K562 (cell line): ENCODE results near the gene OR10G8. TPM values are rescaled to one million over a fixed set of nuclear protein-coding genes. Genes with fewer than 3 reads are reported as not detected.
A peak's percentile ranks its signal among the peaks of the same experiment; 100 is the strongest.

Experiments used
- ATAC-seq: fragments of 200-7000 bp; cut with Tn5 transposase; 3 replicates; pipeline ENCODE4 v1.9.1; 2020; ENCODE audit warnings: moderate library complexity
- BruUV-seq: library from RNA; stranded (reverse); fragments of 400-500 nt; replicated peaks from 2 replicates; lab custom pipeline; 2021; lab: Mats Ljungman, UMichigan
- CTCF ChIA-PET: fragments of 300-600 bp; formaldehyde crosslinking; extraction: SDS; loops from one replicate; lab custom pipeline; 2021; ENCODE audit warnings: low intra/inter-chr PET ratio; lab: Yijun Ruan, JAX
- POLR2A ChIA-PET: fragments of 300-600, 350-650 bp; sonication (Branson Sonifier 250); formaldehyde crosslinking; extraction: SDS; loops from one replicate; lab custom pipeline; 2021; ENCODE audit warnings: antibody characterized with exemption, inconsistent platforms; lab: Yijun Ruan, JAX
- DNase-seq, 4 experiments: peaks; one replicate each; pipeline versions ENCODE4 v3.0.0 to v3.0.0-alpha.2; 2011 to 2018; ENCODE audit warnings: low spot score in 3 of 4, mixed read lengths in 3 of 4; ENCODE audit errors: extremely low read depth in 1 of 4
- FAIRE-seq: peaks from 2 replicates; lab custom pipeline; 2011; peaks lifted over from hg19 to GRCh38; lab: Jason Lieb, UNC
- H2AFZ ChIP-seq: 2 replicates; pipeline ENCODE4 v1.6.0; 2011; ENCODE audit warnings: low read depth, low read length, control low read depth, inconsistent platforms
- H3K27ac ChIP-seq: fragments of 200-600 bp; 3 replicates; pipeline ENCODE4 v1.8.0; 2011; ENCODE audit warnings: low read depth, mild to moderate bottlenecking, control low read depth, inconsistent platforms, low read length, moderate library complexity, mixed read lengths; ENCODE audit errors: extremely low read depth
- H3K27me3 ChIP-seq, 2 experiments: fragments of 300-600 bp in 1 of 2; 2 replicates in 1 of 2; 3 replicates in 1 of 2; pipeline versions ENCODE4 v1.6.0 to v1.8.0; 2011; ENCODE audit warnings: inconsistent platforms in 2 of 2, low read length in 2 of 2, mild to moderate bottlenecking in 1 of 2, mixed read lengths in 1 of 2, moderate library complexity in 1 of 2; ENCODE audit not compliant: control insufficient read depth in 2 of 2, insufficient read depth in 2 of 2
- H3K36me3 ChIP-seq: fragments of 300-600 bp; 3 replicates; pipeline ENCODE4 v1.8.0; 2011; ENCODE audit warnings: mild to moderate bottlenecking, low read length, inconsistent platforms; ENCODE audit not compliant: control insufficient read depth, insufficient read depth
- H3K4me1 ChIP-seq, 2 experiments: fragments of 200-600 bp in 1 of 2; replicated peaks in 1 of 2; 2 replicates in 1 of 2; 3 replicates in 1 of 2; pipeline versions ENCODE4 v1.5.1 to v1.8.0; 2011; ENCODE audit warnings: inconsistent platforms in 2 of 2, low read length in 2 of 2, mild to moderate bottlenecking in 1 of 2, mixed read lengths in 1 of 2, moderate library complexity in 1 of 2; ENCODE audit not compliant: control insufficient read depth in 2 of 2, insufficient read depth in 2 of 2
- H3K4me2 ChIP-seq: 2 replicates; pipeline ENCODE4 v1.6.1; 2011; ENCODE audit warnings: low read length, control low read depth, inconsistent platforms, mixed read lengths; ENCODE audit not compliant: insufficient read depth
- H3K4me3 ChIP-seq: fragments of 200-600 bp; sonication (generic), shearing (Covaris generic); 2 replicates; pipeline ENCODE4 v1.5.1; 2016; ENCODE audit warnings: control low read depth, inconsistent platforms
- H3K79me2 ChIP-seq: fragments of 200-600 bp; 3 replicates; pipeline ENCODE4 v1.8.0; 2011; ENCODE audit warnings: low read length, inconsistent platforms; ENCODE audit not compliant: control insufficient read depth, insufficient read depth
- H3K9ac ChIP-seq, 2 experiments: 2 replicates each; pipeline versions ENCODE4 v1.6.0 to v1.6.1; 2011; ENCODE audit warnings: low read depth in 2 of 2, low read length in 2 of 2, control low read depth in 1 of 2, inconsistent platforms in 1 of 2, mild to moderate bottlenecking in 1 of 2, mixed read lengths in 1 of 2; ENCODE audit not compliant: insufficient read depth in 1 of 2
- H3K9me1 ChIP-seq: one replicate; pipeline ENCODE4 v1.6.0; 2011; ENCODE audit warnings: inconsistent platforms, mild to moderate bottlenecking, low read length, moderate library complexity; ENCODE audit not compliant: control insufficient read depth, insufficient read depth
- H3K9me3 ChIP-seq: replicated peaks from 2 replicates; pipeline ENCODE4 v1.5.1; 2011; ENCODE audit warnings: low read depth, low read length, inconsistent platforms; ENCODE audit not compliant: control insufficient read depth, insufficient read depth
- H4K20me1 ChIP-seq: replicated peaks from 2 replicates; pipeline ENCODE4 v1.6.1; 2011; ENCODE audit warnings: low read length, inconsistent platforms, mixed read lengths; ENCODE audit not compliant: control insufficient read depth, insufficient read depth
- ASH1L ChIP-seq: fragments of 450-650 bp; IDR thresholded peaks from 2 replicates; pipeline ENCODE4 v1.6.1; 2018; ENCODE audit warnings: borderline replicate concordance, mild to moderate bottlenecking, low read depth; ENCODE audit not compliant: partially characterized antibody
- ATF1 ChIP-seq, 2 experiments: fragments of 450-650 bp in 1 of 2; IDR thresholded peaks; 2 replicates each; pipeline ENCODE4 v1.6.1; 2016; ENCODE audit warnings: missing compliant biosample characterization in 1 of 2, missing genetic modification characterization in 1 of 2
- CAMTA2 ChIP-seq: fragments of 250-450 bp; sonication (Bioruptor Pico); conservative IDR thresholded peaks from 2 replicates; pipeline ENCODE4 v1.5.1; 2022
- CBFA2T2 ChIP-seq: fragments of 450-650 bp; conservative IDR thresholded peaks from 2 replicates; pipeline ENCODE4 v1.6.1; 2017; ENCODE audit warnings: mild to moderate bottlenecking
- NFRKB ChIP-seq: fragments of 450-650 bp; IDR thresholded peaks from 2 replicates; pipeline ENCODE4 v1.6.1; 2016; ENCODE audit warnings: low read depth
- PCBP1 ChIP-seq: fragments of 200-400 bp; formaldehyde crosslinking; IDR thresholded peaks from 2 replicates; pipeline ENCODE4 v1.6.1; 2018; ENCODE audit warnings: mild to moderate bottlenecking, low read depth, low read length; ENCODE audit not compliant: poor library complexity, severe bottlenecking
- PTTG1 ChIP-seq: fragments of 450-650 bp; IDR thresholded peaks from 2 replicates; pipeline ENCODE4 v1.6.1; 2016; ENCODE audit warnings: low read depth, mild to moderate bottlenecking, missing genetic modification characterization, missing compliant biosample characterization
- SIX5 ChIP-seq, 2 experiments: IDR thresholded peaks; 2 replicates each; pipeline ENCODE4 v1.6.1; 2011; ENCODE audit warnings: low read length in 2 of 2, borderline replicate concordance in 1 of 2, low read depth in 1 of 2, mild to moderate bottlenecking in 1 of 2, moderate library complexity in 1 of 2; ENCODE audit not compliant: insufficient read depth in 1 of 2
- WGBS: fragments of 100-300 bp; shearing (Covaris generic); methylation state at CpG from one replicate; pipeline ENCODE4 v1.1.6; 2016; ENCODE audit warnings: low coverage, mixed read lengths; ENCODE audit not compliant: insufficient coverage; ENCODE audit errors: missing lambda C conversion rate; 5-methylcytosine and 5-hydroxymethylcytosine counted together
- in situ Hi-C: fragments of 300-500 bp; cut with MboI; formaldehyde crosslinking; loops from 4 replicates; pipeline ENCODE4 v1.15.0; 2018; ENCODE audit warnings: inconsistent platforms, mixed read lengths
- intact Hi-C: fragments of 100-400 bp; cut with micrococcal nuclease; formaldehyde crosslinking; loops from 2 replicates; pipeline ENCODE4 v1.14.2; 2022
- polyA plus RNA-seq, 8 experiments: library from polyadenylated mRNA; depleted of rRNA in 4 of 8; stranded (reverse) in 5 of 8; unstranded in 3 of 8; fragments of >200 nt; fragmentation: Nextera tagmentation in 2 of 8; fragmentation: Illumina TruSeq in 1 of 8; extraction: Ambion mirVana in 2 of 8; extraction: Trizol in 1 of 8; gene quantifications; 2 replicates each; pipeline versions ENCODE4 v1.2.1 to v1.2.3, GENCODE V29; 2011 to 2014; ENCODE audit warnings: inconsistent platforms in 1 of 8, missing spikeins in 1 of 8
- total RNA-seq, 7 experiments: library from RNA; depleted of rRNA in 6 of 7; stranded (reverse); fragments of >200 nt in 6 of 7; fragmentation: Illumina TruSeq in 2 of 7; extraction: Trizol in 2 of 7; gene quantifications; 2 replicates each; pipeline versions ENCODE4 v1.2.1 to v1.2.3, GENCODE V29; 2011 to 2021; ENCODE audit warnings: low replicate concordance in 1 of 7
- TF ChIP-seq, protein P1 (sequence below), 2 experiments: IDR thresholded peaks; 2 replicates each; pipeline ENCODE4 v1.6.1; 2011; ENCODE audit warnings: borderline replicate concordance in 1 of 2, control low read depth in 1 of 2, low read depth in 1 of 2, low read length in 1 of 2, mild to moderate bottlenecking in 1 of 2, mixed read lengths in 1 of 2, moderate library complexity in 1 of 2; ENCODE audit not compliant: insufficient read depth in 1 of 2, insufficient read length in 1 of 2, poor library complexity in 1 of 2, severe bottlenecking in 1 of 2; ENCODE audit errors: extremely low read depth in 1 of 2
- TF ChIP-seq, protein P2 (sequence below), 2 experiments: fragments of 450-650 bp in 1 of 2; sonication (generic) in 1 of 2; formaldehyde crosslinking in 1 of 2; IDR thresholded peaks in 1 of 2; conservative IDR thresholded peaks in 1 of 2; 2 replicates each; pipeline versions ENCODE4 v1.6.1 to v1.8.1; 2016 to 2023; ENCODE audit warnings: mild to moderate bottlenecking in 2 of 2, moderate library complexity in 2 of 2, inconsistent platforms in 1 of 2, missing genetic modification reagents in 1 of 2
- TF ChIP-seq, protein P3 (sequence below): fragments of 250-450 bp; sonication (Bioruptor Pico); IDR thresholded peaks from 2 replicates; pipeline ENCODE4 v1.5.0; 2021; ENCODE audit warnings: mild to moderate bottlenecking, moderate library complexity

Gene OR10G8
- total and polyA plus RNA-seq, 9 of the 15 experiments (the other 6 are each of a cell fraction or from before 2014, with no cell fraction given) = not detected

DNA sequence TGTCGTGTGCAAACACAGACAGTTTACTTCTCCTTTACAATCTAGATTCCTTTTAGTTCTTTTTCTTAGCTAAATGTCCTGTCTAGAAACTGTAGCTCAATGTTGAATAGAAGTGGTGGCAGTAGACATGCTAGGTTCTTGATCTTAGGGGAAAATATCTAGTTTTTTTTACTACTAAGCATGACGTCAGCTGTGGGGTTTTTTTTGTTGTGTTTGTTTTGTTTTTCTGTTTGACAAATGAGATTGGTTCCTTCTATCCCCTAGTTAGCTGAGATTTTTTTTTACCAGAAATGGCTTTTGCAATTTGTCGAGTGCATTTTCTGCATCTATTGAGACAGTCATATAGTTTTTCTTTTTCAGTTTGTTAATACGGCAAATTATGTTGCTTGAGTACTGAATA lies 16.8 kb downstream of the OR10G8 start:
- TF ChIP-seq PCBP1 = no peak
- no peak for TF ChIP-seq SIX5 (IDR thresholded peaks at IDR 0.05; ENCODE audit: borderline replicate concordance in 1 of 2, insufficient read depth in 1 of 2, low read depth in 1 of 2, low read length in 2 of 2)
- TF ChIP-seq NFRKB = no peak
- no peak for TF ChIP-seq CBFA2T2
- no peak for TF ChIP-seq ATF1 (CRISPR knock-in tag; IDR thresholded peaks at IDR 0.05)
- TF ChIP-seq ATF1 (tag; IDR thresholded peaks at IDR 0.05) = 0 out of 2 replicates have a peak, but pooled peaks have one; percentile 15
- TF ChIP-seq, protein P1, sequence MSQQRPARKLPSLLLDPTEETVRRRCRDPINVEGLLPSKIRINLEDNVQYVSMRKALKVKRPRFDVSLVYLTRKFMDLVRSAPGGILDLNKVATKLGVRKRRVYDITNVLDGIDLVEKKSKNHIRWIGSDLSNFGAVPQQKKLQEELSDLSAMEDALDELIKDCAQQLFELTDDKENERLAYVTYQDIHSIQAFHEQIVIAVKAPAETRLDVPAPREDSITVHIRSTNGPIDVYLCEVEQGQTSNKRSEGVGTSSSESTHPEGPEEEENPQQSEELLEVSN (IDR thresholded peaks at IDR 0.05; ENCODE audit: borderline replicate concordance in 1 of 2, extremely low read depth in 1 of 2, insufficient read depth in 1 of 2, insufficient read length in 1 of 2, low read depth in 1 of 2, low read length in 1 of 2, poor library complexity in 1 of 2, severe bottlenecking in 1 of 2) = no peak
- TF ChIP-seq PTTG1 (tag) = no peak
- no peak for TF ChIP-seq CAMTA2
- TF ChIP-seq, protein P2, sequence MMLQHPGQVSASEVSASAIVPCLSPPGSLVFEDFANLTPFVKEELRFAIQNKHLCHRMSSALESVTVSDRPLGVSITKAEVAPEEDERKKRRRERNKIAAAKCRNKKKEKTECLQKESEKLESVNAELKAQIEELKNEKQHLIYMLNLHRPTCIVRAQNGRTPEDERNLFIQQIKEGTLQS (IDR thresholded peaks at IDR 0.05) = peak; percentile 26; the same call in 1 of the 2 replicates
- TF ChIP-seq, protein P2 (CRISPR knock-in tag; conservative IDR thresholded peaks at IDR 0.05) = no peak
- TF ChIP-seq ASH1L = no peak
- TF ChIP-seq, protein P3, sequence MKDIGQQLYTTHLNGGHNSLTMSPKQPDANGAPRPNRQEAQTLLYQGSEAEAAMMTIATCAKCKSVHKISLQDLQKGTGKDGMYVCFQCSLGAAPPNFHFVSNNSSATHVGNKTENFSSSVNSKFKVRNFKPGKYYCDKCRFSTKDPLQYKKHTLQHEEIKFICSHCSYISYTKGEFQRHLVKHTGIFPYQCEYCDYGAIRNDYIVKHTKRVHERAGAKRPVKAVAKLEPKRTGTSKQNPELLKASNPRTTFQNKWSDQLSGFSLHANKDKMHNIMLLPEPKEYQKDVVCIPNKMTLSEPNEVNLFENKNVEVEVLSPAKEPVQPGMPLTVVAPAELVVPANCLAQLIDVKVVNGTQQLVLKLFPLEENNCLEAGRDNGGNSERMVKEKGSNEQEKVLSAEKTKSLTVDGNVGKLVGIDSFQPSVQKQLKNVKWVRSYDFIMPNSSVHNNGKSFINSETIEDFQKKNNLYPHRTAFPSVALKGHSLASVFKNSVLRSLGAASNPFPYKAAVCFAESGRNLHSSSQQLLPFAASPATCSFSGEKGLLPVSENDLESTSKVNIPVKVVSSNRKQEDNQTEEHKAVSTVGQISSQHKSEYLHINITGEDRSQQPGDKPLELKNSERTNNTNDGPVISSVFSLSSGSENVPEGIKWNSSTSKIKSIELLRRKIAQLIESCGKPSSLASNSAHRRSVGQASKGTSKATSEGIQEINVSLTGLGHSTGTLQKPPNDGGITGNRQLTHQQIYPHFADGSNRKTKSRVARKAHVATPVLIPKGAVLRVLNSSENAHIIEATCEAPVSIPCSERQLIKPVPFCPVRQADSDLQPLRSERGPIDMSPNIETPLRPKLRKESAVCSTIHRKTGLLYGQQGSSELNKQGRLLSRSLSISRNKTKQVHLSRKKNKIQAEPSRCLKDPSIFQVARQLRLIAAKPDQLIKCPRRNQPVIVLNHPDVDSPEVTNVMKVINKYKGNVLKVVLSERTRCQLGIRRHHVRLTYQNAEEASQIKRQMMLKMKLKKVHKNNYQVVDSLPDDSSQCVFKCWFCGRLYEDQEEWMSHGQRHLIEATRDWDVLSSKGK (CRISPR knock-in tag) = no peak
- ATAC-seq = no peak
- no peaks in the 10 kb centered on the region for H3K9me1 ChIP-seq
- H3K4me3 ChIP-seq = no peak overlapping the region
- ChIA-PET POLR2A (interaction anchor here (1.0 kb wide), 1 partner anchor 19 kb away, joined by 4 read pairs; no protein-coding TSS in a partner anchor), CTCF (no interaction called here)
- no peak overlapping the region for H3K9ac ChIP-seq
- H3K79me2 ChIP-seq = no peaks in the 10 kb centered on the region
- intact Hi-C loops = no loop called here
- no peaks in the 10 kb centered on the region for H4K20me1 ChIP-seq
- WGBS = 0% methylated on average over 4 of the region's 4 CpGs
- H3K4me1 ChIP-seq = no peaks in the 10 kb centered on the region
- DNase-seq = no peak
- no peak for FAIRE-seq
- H2AFZ ChIP-seq = no peak overlapping the region
- no peaks in the 10 kb centered on the region for H3K9me3 ChIP-seq
- no TSS peak for BruUV-seq
- no peak overlapping the region for H3K4me2 ChIP-seq
- in situ Hi-C loops = no loop called here
- H3K36me3 ChIP-seq = no peaks in the 10 kb centered on the region
- no peaks in the 10 kb centered on the region; a peak in 1 of 5 replicates for H3K27me3 ChIP-seq
- H3K27ac ChIP-seq = no peak overlapping the region
